GM23248 (cell line): ENCODE measurements around the gene KDM2B.

ENCODE experiments used
- EZH2 ChIP-seq: fragments of 200-600 bp; sonication (generic); IDR thresholded peaks from 2 replicates; pipeline ENCODE4 v1.6.1; 2018; ENCODE audit warnings: antibody characterized with exemption, mild to moderate bottlenecking; ENCODE audit not compliant: insufficient read depth, poor library complexity, severe bottlenecking
- EZH2phosphoT487 ChIP-seq: fragments of 200-600 bp; sonication (generic); IDR thresholded peaks from 2 replicates; pipeline ENCODE4 v1.6.1; 2018; ENCODE audit warnings: antibody characterized with exemption, moderate library complexity, mild to moderate bottlenecking, low read depth; ENCODE audit not compliant: insufficient read depth

DNA sequence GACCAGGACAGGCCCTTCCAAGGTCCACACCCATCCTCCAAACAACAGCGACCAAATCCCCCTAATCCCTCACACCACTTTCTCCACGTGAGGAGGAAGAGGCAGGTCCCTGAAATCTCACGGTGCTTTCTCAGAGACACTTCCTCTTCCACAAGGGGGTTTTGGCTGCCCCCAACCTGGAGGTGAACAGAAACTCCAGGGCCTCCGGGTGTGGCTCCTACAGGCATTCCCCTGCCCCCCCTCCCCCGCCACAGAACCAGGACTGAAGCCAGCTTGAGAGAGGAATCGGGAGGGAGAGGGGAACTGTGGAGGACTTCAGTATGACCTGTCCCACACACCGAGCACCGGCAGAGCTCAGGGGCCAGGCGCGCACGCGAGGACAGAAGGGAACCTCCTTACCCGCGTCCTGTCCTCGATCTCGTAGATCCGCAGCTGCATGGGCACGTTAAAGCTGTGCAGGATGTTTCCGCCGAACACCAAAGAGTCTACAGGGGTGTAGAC lies 60.2 kb downstream of the KDM2B start:
- no peak for TF ChIP-seq EZH2
- no peak for TF ChIP-seq EZH2phosphoT487
